HUES64 (cell line): ENCODE measurements around the gene PTOV1.

ENCODE experiments used
- H3K27ac ChIP-seq: 2 replicates; pipeline ENCODE4 v1.7.0; 2013; ENCODE audit warnings: low read depth, low read length, inconsistent platforms
- H3K27me3 ChIP-seq: 2 replicates; pipeline ENCODE4 v1.6.1; 2013; ENCODE audit warnings: mild to moderate bottlenecking, low read length; ENCODE audit not compliant: insufficient read depth
- H3K36me3 ChIP-seq: 2 replicates; pipeline ENCODE4 v1.6.1; 2013; ENCODE audit warnings: mild to moderate bottlenecking, low read length; ENCODE audit not compliant: insufficient read depth
- H3K4me1 ChIP-seq: 2 replicates; pipeline ENCODE4 v1.6.1; 2013; ENCODE audit warnings: mild to moderate bottlenecking, low read length, moderate library complexity; ENCODE audit not compliant: insufficient read depth
- H3K4me3 ChIP-seq: 2 replicates; pipeline ENCODE4 v1.5.1; 2013; ENCODE audit warnings: mild to moderate bottlenecking, low read length, moderate library complexity
- H3K9ac ChIP-seq: 2 replicates; pipeline ENCODE4 v1.6.1; 2013; ENCODE audit warnings: mild to moderate bottlenecking, low read depth, low read length
- H3K9me3 ChIP-seq: 2 replicates; pipeline ENCODE4 v1.6.1; 2013; ENCODE audit warnings: low read depth, low read length; ENCODE audit not compliant: insufficient read depth
- WGBS: fragments of 150-250, 120-280 bp; methylation state at CpG from one replicate; pipeline ENCODE4 v1.1.7; 2013; ENCODE audit warnings: missing lambda C conversion rate; 5-methylcytosine and 5-hydroxymethylcytosine counted together

Gene PTOV1

DNA sequence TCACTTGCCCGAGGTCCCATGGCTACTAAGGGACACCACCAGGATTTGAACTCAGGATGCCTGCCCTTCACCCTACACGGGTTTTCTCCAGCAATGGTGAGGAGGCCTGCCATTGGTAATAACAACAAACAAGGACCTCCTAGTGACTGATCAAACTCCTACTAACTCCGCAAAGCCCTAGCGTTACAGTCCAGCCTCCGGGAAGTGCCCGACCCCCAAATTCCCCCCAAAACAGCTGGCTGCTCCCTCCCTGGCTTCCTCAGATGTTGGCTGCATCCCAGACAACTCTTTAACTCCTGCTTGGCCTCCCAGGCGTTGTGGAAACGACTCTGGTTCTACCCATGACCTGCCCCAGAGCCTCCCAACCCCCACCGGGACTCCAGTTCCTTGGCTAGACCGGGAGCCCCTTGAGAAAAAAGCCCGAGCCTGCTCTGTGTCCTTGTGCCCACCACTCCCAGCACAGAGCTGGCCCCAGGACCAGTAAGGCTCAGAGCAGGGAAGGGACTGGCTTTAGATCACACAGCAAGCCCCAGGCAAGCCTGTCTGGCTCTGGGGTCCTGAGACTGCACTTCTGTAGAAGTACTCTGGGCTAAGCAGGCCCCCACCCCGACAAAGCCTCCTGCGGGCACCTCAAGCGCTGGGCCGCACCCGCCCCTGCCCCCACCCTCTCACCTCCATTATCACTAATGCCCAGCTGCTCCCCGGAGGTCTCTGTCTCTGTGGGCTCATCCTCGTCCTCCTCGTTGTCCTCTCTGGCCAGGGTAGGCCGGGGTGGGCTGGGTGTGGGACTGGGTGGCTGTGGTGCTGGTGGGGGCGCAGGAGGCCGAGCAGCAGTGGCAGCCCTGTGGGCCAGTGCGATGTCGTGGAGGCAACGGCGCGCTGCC is 21.5 kb downstream of the PTOV1 start:
- Histone ChIP-seq H3K4me3 (no peak overlapping the region), H3K9me3 (no peaks in the 10 kb centered on the region), H3K9ac (no peak overlapping the region), H3K36me3 (peaks cover 4% of the 10 kb centered on the region; the same call in 1 of the 2 replicates), H3K27ac (no peak overlapping the region), H3K4me1 (peaks cover 11% of the 10 kb centered on the region; the same call in 1 of the 2 replicates), H3K27me3 (no peaks in the 10 kb centered on the region)
- WGBS, result 93% methylated on average over 27 of the region's 27 CpGs

DNA sequence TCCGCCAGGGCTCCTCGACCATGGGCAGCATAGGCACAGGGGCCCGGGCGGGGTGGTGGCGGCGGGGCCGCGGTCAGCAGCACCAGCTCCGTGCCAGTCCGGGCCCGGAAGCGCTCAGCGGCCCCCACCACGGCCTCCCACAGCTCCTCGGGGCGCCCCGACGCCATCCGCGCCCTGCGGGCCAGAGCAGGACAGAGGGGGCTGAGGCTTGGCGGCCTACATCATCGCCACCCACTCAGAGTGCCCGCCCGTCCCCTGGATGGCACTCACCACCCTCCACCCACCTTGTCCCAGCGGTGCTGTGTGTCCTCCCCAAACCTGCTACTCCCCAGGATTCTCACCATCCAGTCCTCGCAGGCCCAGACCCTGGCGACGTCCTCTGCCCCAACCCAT is 22.2 kb downstream of the PTOV1 start:
- H3K9ac ChIP-seq, result no peak overlapping the region
- no peaks in the 10 kb centered on the region for H3K27me3 ChIP-seq
- H3K9me3 ChIP-seq, result no peaks in the 10 kb centered on the region
- no peak overlapping the region for H3K27ac ChIP-seq
- no peak overlapping the region for H3K4me3 ChIP-seq
- 96% methylated on average over 29 of the region's 29 CpGs for WGBS
- peaks cover 4% of the 10 kb centered on the region; the same call in 1 of the 2 replicates for H3K36me3 ChIP-seq
- peaks cover 8% of the 10 kb centered on the region; the same call in 1 of the 2 replicates for H3K4me1 ChIP-seq

DNA sequence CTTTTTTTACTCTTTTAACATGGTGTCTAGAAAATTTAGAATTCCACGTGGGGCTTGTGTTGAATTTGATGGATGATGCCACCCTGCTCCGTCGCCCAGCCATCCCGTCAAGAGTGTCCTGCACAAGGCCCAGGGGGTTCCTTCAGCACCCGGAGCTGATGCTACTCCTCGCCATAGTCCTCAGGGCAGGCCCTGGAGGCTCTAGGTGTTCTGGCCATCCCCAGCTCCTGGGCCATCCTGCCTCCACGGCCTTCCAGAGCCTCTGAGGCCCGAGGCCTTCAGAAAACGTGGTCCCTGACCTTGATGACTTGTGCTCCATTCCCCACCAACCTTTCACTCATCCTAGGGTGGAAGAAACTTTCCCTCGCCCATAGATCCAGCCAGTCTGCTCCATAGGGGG is 22.9 kb downstream of the PTOV1 start:
- 91% methylated on average over 10 of the region's 10 CpGs for WGBS
- Histone ChIP-seq H3K9me3 (no peaks in the 10 kb centered on the region), H3K27ac (no peak overlapping the region), H3K36me3 (peaks cover 6% of the 10 kb centered on the region), H3K4me3 (no peak overlapping the region), H3K9ac (no peak overlapping the region), H3K27me3 (no peaks in the 10 kb centered on the region), H3K4me1 (peaks cover 12% of the 10 kb centered on the region)

DNA sequence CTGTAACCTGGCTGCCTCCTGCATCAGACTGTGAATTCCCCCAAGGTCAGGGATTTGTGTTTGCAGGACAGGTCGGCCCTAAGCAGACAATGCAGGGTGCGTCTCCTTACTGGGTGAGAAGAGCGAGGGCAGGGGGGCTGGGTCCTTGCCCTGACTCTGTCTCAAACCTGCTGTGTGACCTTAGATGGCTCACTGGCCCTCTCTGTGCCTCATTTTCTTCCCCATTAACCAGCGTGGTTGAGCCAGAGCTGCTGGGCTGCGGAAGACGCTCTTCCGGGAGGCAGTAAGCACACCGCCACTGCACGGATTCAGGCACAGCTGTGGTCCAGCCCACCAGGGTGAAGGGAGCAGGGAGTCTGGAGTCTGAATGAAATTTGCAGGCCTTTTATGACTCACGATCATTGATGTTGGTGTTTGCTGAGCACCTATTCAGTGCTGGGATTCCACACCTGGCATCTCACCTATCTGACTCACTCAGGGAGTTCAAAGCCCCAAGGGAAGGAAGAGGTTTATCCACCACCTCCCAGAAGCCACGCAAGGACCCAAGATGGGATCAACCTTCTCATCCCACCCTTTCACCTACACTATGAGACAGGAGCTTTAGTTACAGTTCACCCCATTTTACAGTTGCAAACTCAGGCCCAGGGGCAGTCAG is 23.7 kb downstream of the PTOV1 start:
- Histone ChIP-seq H3K9me3 (no peaks in the 10 kb centered on the region), H3K4me3 (no peak overlapping the region), H3K27ac (no peak overlapping the region), H3K4me1 (peaks cover 14% of the 10 kb centered on the region), H3K36me3 (peaks cover 14% of the 10 kb centered on the region), H3K9ac (no peak overlapping the region), H3K27me3 (no peaks in the 10 kb centered on the region)
- WGBS, result 96% methylated on average over 11 of the region's 11 CpGs

DNA sequence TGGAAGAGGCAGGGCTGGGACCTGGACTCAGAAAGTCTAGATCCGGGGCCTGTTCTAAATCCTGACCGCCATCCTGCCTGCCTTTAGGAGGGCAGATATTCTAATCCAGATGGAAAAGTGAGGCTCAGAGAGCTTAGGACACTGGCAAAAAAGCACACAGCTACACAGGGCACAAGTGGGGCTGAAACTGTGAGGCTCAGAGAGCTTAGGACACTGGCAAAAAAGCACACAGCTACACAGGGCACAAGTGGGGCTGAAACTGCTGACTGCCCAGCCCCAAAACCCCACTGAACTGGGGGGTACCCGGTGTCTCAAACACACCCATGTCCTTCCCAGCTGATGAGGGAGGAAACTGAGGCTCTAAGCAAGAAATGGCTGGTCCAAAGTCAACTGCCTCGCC is 24.2 kb downstream of the PTOV1 start:
- Histone ChIP-seq H3K27ac (no peak overlapping the region), H3K36me3 (peaks cover 17% of the 10 kb centered on the region), H3K4me1 (peaks cover 12% of the 10 kb centered on the region), H3K27me3 (no peaks in the 10 kb centered on the region), H3K4me3 (peak overlapping the region; percentile 79), H3K9me3 (no peaks in the 10 kb centered on the region), H3K9ac (peak overlapping the region; percentile 93; the same call in 1 of the 2 replicates)
- WGBS, result 87% methylated on average over 4 of the region's 4 CpGs

DNA sequence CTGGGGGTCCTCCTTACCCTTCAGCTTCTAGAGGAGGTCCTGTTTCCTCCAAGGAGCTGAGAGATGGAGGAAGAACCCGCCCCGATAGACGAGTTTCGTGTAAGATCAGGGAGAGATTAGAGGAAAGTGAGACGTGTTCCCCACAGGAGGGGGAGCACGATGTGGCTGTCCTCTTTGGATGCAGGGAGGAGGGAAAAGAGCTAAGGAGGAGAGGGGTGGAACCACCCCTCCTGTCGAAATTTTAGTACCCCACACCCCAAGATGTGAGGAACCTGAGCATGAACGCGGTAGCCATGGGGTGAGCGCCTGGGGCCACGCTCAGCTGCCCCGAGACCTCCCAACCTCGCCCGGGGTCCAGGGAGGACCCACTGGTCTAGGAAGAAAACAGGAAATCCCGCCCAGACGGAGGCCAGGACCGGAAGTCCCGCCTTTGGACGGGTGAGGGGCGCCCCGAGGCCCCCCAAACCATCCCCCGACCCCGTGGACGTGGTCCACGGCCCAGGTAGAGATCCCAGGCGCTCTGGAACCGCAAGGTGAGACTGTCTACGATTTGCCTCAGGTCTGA is 25.0 kb downstream of the PTOV1 start:
- H3K36me3 ChIP-seq, result peaks cover 25% of the 10 kb centered on the region
- H3K27ac ChIP-seq, result peak overlapping the region; percentile 95
- peak overlapping the region; percentile 79 for H3K4me3 ChIP-seq
- H3K9me3 ChIP-seq, result no peaks in the 10 kb centered on the region
- under 1% methylated on average over 28 of the region's 28 CpGs for WGBS
- H3K4me1 ChIP-seq, result peaks cover 10% of the 10 kb centered on the region
- peak overlapping the region; percentile 93 for H3K9ac ChIP-seq
- no peaks in the 10 kb centered on the region for H3K27me3 ChIP-seq

DNA sequence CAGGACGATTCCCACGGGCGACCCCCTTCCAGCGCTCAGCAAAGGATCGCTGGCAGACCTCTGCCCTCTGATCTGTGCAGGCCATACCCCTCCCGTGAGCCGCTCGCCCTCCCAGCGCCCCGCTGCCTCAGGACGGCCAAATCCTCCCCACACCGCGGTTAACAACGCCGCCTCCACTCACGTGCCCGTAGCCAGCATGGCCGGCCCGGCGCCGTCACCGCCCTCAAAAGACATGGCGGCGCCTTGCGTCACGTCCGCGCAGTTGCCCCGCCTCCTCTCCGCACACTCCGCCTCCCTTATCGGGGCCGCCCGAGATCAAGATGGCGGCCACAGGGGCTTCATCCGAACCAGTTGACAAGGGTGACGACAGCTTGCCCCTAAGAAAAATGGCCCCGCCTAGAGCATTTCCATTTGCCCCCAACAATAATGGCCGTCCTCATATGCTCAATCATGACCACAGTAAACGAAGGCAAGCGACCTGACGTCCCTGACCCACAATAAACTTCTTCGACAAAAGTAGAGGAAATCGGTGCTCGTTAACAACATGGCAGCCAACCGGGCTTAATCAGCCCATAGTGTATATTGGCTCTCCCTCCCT is 25.6 kb downstream of the PTOV1 start:
- H3K27me3 ChIP-seq, result no peaks in the 10 kb centered on the region
- H3K9me3 ChIP-seq, result no peaks in the 10 kb centered on the region
- peaks cover 27% of the 10 kb centered on the region for H3K36me3 ChIP-seq
- H3K4me3 ChIP-seq, result peak overlapping the region; percentile 79
- H3K4me1 ChIP-seq, result peaks cover 10% of the 10 kb centered on the region
- H3K27ac ChIP-seq, result peak overlapping the region; percentile 95
- peak overlapping the region; percentile 96 for H3K9ac ChIP-seq
- under 1% methylated on average over 46 of the region's 46 CpGs for WGBS

DNA sequence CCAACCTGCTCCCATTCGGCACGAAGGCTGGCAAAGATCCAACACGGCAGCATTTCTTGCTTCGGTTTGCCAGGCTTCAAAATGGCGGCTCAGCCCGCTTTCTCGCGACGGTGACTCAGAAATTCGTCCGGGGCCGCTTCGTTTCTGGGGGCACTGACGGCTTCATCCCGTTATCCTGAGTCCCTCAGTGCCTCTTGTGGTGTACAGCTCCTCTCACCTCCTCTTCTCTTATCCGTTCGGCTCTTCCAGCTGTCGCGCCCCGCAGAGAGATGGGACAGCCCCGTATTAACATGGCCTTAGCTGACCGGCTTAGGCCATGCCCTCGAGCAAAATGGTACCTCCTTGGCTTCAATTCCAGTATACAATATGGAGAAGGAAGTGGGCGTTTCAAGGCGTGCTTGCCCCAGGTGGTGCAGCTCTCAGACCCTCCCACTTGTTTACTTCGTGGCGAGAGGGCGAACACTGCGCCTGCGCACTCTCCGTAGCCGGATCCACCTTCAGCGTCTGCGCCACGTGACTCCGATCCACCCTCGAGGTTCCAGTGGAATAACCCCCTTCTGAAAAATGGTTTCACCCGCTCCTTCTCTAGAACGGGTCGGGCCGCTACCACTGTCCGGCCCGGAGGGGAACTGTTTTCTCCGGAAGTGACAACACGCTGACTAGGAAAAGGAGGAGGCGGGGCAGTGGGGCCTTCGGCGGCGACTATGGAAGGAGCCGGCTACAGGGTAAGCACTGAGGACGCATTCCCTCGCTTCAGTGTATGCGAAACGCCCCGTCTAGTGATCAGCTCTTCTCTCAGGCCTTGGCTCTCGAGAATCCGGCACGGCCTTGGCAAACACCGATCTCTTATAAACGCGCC is 26.3 kb downstream of the PTOV1 start, which contains the start of the genes AKT1S1 and TBC1D17:
AKT1S1 (minus strand) TSS at position 336 of the 859 bp plus-strand sequence. CDS start 4,060 bp downstream, outside the sequence.
TBC1D17 (plus strand) TSS at position 683 of the 859 bp plus-strand sequence; CDS start at position 705, 22 bp downstream.
- Histone ChIP-seq H3K4me1 (peaks cover 10% of the 10 kb centered on the region), H3K9ac (peak within 1 kb of the TSS; percentile 96), H3K27ac (peak within 1 kb of the TSS; percentile 95), H3K27me3 (no peaks in the 10 kb centered on the region), H3K36me3 (peaks cover 34% of the 10 kb centered on the region), H3K9me3 (no peaks in the 10 kb centered on the region), H3K4me3 (peak within 1 kb of the TSS; percentile 79)
- under 1% methylated on average over 61 of the region's 61 CpGs for WGBS

DNA sequence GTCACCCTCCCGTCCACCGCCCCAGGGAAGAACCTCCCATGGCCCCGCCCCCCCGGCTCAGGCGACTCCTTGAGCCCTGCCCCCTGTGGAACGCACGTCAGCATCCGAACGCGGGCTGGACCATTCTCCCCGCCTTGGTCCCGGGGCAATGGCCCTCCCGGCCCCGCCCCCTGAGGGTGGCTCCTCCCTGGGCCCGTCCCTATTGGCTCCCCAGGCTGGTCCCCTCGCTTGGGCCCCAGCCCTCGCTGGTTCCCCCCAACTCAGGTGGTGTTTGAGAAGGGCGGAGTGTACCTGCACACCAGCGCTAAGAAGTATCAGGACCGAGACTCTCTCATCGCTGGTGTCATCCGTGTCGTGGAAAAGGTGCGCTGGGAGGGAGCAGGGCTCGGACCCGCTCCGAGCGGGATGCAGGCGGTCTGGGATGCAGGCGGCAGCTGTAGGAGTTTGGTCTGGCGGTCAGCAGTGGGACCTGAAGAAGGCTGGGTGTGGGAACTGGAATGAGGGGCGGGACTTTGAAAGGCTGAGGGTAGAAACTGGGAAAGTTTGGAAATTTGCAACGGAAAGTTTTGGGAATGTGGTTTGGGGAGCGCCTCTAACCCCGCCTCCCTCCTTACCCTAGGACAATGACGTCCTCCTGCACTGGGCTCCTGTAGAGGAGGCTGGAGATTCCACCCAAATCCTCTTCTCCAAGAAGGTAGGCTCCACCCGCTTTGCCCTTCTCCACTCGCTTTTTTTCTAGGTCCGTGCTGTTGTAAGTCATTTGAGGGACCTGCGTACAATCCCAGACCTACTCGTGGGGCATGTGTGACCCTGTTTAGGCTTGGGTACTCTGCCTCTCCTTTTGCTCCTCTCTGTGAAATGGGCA is 27.2 kb downstream of the PTOV1 start:
- H3K27me3 ChIP-seq, result no peaks in the 10 kb centered on the region
- peak overlapping the region; percentile 96 for H3K9ac ChIP-seq
- peaks cover 43% of the 10 kb centered on the region for H3K36me3 ChIP-seq
- H3K9me3 ChIP-seq, result no peaks in the 10 kb centered on the region
- WGBS, result 7% methylated on average over 40 of the region's 41 CpGs
- peak overlapping the region; percentile 79 for H3K4me3 ChIP-seq
- H3K4me1 ChIP-seq, result peaks cover 10% of the 10 kb centered on the region
- peak overlapping the region; percentile 95 for H3K27ac ChIP-seq
